GM21576 (cell line): ENCODE data around the gene MT1M.
"Not testable (repeated sequence)": the region's sequence is repeated elsewhere in the genome, so short reads cannot be mapped to it uniquely, and the experiment has no call there.

Experiments
- ATAC-seq: cut with Tn5 transposase; IDR thresholded peaks from one replicate; pipeline ENCODE4 v1.9.1; 2021; ENCODE audit warnings: mild to moderate bottlenecking, moderate library complexity; ENCODE audit not compliant: unreplicated experiment

Gene MT1M

DNA sequence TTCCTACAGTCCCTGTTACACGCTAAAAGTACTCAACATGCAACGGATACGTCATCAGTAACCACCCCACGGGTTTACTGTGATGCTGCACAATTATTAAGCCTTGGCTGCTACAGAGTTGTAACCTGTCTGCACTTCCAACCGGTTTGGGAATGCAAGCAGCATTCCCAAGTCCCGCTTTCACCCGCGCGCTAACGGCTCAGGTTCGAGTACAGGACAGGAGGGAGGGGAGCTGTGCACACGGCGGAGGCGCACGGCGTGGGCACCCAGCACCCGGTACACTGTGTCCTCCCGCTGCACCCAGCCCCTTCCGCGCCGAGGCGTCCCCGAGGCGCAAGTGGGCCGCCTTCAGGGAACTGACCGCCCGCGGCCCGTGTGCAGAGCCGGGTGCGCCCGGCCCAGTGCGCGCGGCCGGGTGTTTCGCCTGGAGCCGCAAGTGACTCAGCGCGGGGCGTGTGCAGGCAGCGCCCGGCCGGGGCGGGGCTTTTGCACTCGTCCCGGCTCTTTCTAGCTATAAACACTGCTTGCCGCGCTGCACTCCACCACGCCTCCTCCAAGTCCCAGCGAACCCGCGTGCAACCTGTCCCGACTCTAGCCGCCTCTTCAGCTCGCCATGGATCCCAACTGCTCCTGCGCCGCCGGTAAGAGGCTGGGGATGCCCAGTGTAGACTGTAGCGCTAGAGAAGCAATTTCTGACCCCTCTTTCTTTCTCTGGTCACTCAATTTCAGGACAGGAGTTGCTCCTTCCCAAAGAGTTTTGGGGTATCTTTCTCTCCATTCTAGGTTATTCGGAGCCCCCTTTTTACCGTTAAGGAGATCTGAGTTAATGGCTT is 24.2 kb upstream of the MT1M start, which contains the start of gene MT2A:
MT2A (plus strand) TSS at position 542 of the 833 bp plus-strand sequence; CDS start at position 614, 72 bp downstream.
- ATAC-seq, result peak; percentile 77

- ATAC-seq, result no peak
Observed at GRCh38 chr16:56608876-56609462, 23.5 kb upstream of the MT1M start.

GRCh38 chr16:56609463-56609921 is 23.0 kb upstream of the MT1M start:
- peak; percentile 48 for ATAC-seq

DNA sequence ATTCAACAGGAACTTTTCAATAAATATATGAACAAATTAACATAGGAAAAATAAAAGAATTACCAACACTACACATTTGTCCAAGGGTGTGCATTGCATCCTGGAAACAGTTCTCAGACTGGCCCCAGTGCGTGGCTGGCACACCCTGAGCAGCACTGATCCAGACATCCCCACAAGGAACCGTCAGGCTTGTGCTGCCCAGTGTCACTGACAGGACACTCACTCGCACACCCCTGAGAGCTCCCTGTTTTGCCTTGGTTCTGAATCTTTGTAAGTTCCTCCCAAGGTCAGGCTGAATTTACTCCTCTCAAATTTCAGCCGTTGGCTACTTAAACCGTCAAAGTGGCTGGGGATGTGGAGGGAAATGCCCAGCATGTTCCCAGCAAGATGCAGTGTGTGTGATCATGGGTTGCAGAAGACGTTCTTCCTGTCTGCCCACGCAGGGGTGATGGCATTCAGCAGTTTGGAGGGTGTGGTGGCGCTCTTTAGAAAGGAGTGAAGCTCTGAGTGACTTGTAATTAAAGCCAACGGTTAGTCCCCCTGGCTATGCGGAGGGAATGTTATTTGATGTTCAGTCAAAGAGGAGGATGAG is 22.3 kb upstream of the MT1M start:
- no peak for ATAC-seq

DNA sequence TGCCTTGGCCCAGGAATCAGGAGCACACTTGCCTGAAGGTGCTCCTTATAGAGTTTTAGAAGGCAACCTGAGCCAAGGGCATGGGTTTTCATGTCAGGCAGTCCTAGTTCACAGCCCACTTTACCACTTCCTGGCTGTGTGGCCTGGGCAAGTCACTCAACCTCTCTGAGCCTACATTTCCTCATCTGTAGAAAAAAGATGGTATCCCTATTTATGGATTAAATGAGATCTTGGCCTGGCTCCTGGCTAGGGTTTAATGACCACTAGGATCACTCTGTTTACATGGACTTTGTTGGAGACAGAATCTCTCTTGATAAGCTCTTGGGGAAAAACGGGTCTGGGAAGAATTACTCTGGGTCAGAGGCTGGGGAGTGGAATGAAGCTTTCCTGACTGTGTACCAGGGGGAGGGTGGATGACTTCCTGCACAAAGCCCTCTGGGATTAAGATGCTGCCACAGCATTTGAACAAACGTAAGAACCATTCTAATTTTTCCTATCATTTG is 21.8 kb upstream of the MT1M start:
- ATAC-seq, result no peak

GRCh38 chr16:56611281-56611833 is 21.1 kb upstream of the MT1M start:
- ATAC-seq, result no peak

DNA sequence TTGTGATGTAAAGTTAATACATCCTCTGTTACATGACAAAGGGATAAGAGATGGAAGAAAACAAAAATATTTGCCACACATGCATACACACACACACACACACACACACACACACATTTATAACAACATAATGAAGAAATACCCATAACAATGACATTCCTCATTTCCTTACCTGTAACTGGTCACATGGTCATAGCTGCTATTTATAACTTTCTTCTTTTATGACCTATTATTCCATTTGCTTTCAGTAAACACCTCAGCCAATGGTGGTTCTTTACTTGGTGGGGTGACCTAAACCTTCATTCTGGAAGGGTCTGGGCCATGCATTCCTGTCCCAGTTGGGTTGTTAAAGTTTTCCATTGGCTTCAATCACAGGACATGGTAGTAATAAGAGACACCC is 18.8 kb upstream of the MT1M start:
- ATAC-seq, result no peak

GRCh38 chr16:56614549-56614991 is 17.9 kb upstream of the MT1M start:
- ATAC-seq, result no peak

DNA sequence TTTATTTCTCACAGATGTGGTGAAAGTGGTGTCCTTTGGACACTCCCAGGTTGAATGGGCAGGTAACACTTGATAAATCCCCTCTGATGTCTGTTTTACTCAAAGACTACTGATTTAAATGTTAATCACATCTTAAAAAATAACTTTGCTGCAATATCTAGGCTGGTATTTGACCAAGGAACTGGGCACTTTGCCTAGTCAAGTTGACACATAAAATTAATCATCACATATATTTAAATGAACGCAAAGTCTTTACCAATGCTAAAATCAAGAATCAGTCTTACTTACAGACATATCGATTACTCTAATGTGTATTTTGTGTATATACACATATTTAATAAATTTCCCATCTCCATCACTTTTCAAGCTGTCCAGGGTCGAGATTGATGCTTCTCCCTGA is 17.1 kb upstream of the MT1M start:
- no peak for ATAC-seq

DNA sequence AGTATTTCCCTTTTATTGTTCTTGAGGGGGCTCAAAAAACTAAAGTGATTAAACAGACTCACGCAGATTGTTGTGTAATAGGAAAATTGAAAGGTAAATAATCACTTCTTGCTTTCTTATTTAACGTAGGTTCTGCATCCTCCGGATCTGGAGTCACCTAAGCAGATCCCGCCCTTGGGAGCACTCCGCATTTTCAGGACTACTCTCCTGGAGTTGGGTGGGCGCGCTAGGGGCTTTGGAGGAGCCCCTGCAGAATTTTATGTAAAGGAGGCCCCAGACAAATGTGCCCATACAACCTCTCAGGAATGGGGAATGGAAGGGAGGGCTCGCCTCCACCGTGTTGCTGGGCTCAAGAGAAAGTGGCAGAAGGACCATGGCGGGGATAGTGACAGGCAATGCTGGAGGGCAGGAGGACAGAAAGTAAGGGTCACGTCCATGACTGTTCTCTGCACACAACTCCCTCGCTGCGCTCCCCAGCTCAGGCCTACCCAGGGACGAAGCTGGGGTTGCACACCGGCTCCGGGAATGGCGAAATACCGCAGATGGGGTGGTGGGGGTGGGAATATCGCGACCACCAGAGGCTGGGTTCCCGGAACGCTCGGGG is 15.7 kb upstream of the MT1M start:
- no peak for ATAC-seq

DNA sequence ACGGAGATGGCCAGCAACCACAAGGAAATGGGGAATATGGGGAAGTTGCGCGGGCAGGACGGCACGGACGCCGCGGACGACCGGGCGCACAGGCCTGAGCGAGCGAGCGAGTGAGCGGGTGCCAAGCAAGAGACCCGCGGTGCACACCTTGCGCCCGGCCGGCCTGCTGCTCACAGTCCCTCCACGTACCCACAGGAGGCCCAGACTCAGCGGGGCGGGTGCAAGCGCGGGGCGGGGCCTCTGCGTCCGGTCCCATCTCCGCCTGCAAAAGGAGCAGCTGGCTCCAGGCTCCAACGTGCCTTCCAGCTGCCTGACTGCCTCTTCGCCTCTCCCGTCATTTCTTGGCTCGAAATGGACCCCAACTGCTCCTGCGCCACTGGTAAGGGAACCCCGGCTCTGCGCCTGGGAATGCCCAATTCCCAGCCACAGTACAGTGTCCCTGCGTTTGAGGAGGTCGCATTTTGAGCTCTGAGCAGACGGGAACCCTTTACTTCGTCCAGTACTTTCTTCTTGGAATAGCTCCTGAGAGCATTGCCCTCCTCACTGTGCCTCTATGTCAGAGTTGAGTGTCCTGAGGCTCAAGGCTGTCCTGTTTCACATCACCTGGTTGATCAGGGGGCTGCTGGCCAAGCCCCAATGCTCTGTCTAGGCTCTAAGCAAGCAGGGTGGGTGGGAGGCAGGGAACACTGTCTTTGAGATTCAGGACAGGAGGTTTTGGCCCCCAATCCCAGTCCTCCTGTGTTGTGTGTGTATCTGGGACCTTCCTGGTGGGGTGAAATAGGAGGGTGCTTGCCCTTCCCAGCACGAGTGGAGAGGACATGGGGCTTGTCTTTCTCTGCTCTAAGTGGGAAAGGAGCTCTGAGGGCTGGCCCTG is 15.0 kb upstream of the MT1M start:
- ATAC-seq, result no peak

DNA sequence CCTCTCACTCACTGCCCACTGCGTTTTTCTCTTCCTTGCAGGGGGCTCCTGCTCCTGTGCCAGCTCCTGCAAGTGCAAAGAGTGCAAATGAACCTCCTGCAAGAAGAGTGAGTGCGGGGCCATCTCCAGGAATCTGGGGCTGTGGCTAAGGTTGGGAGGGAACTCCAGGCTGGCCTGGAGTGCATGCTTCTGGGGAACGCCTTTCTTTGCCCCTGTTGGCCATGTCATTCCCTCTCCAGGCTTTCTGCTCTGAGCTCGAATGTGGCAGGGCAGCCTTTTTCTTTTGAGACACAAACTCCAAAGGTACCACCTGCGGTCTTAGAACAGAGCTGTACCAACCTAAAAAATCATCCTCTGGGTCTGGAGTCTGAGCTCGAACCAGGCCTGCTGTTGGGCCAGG is 14.3 kb upstream of the MT1M start:
- no peak for ATAC-seq

GRCh38 chr16:56620339-56620897 is 12.0 kb upstream of the MT1M start:
- ATAC-seq, result no peak

- ATAC-seq, result not testable (repeated sequence)
Observed at GRCh38 chr16:56621665-56622445, 10.6 kb upstream of the MT1M start.

GRCh38 chr16:56623184-56623583 is 9.3 kb upstream of the MT1M start:
- not testable (repeated sequence) for ATAC-seq

- ATAC-seq, result no peak
Observed at GRCh38 chr16:56623637-56624036, 8.8 kb upstream of the MT1M start.

- no peak for ATAC-seq
Observed at GRCh38 chr16:56625140-56625942, 7.1 kb upstream of the MT1M start, which contains the start of gene MT1E. Gene MT1E, plus strand, starts transcription at chr16:56625781. Its CDS starts 71 bp downstream, at chr16:56625852.
